HL-60 (cell line): ENCODE measurements around the gene ANXA3.

ENCODE experiments used
- DNase-seq, 2 experiments: peaks; one replicate each; pipeline ENCODE4 v3.0.0-alpha.2; 2010 to 2020; ENCODE audit warnings: low read depth in 1 of 2, low spot score in 1 of 2
- H3K27ac ChIP-seq: fragments of 250-450 bp; sonication (Bioruptor Pico); replicated peaks from 2 replicates; pipeline ENCODE4 v1.5.1; 2020; ENCODE audit warnings: mild to moderate bottlenecking, moderate library complexity
- H3K27me3 ChIP-seq: fragments of 250-450 bp; sonication (Bioruptor Pico); 2 replicates; pipeline ENCODE4 v1.5.1; 2021; ENCODE audit warnings: mild to moderate bottlenecking, moderate library complexity; ENCODE audit not compliant: insufficient read depth, poor library complexity, severe bottlenecking
- H3K4me3 ChIP-seq: replicated peaks from 2 replicates; pipeline ENCODE4 v1.5.1; 2011; ENCODE audit warnings: mild to moderate bottlenecking, control low read depth, low read length; ENCODE audit not compliant: insufficient read depth
- CTCF ChIP-seq: IDR thresholded peaks from one replicate; pipeline ENCODE4 v1.5.1; 2011; ENCODE audit warnings: low read length, control low read depth, inconsistent platforms; ENCODE audit not compliant: insufficient read depth
- GABPA ChIP-seq: IDR thresholded peaks from 2 replicates; pipeline ENCODE4 v1.6.1; 2012; ENCODE audit warnings: low read depth
- POLR2AphosphoS5 ChIP-seq: IDR thresholded peaks from 2 replicates; pipeline ENCODE4 v1.6.1; 2012; ENCODE audit warnings: low read depth
- REST ChIP-seq: IDR thresholded peaks from 2 replicates; pipeline ENCODE4 v1.6.1; 2012; ENCODE audit warnings: low read depth; ENCODE audit not compliant: insufficient replicate concordance
- SPI1 ChIP-seq: IDR thresholded peaks from 2 replicates; pipeline ENCODE4 v1.6.1; 2012; ENCODE audit warnings: low read depth, mild to moderate bottlenecking, borderline replicate concordance

ANXA3 gene

DNA sequence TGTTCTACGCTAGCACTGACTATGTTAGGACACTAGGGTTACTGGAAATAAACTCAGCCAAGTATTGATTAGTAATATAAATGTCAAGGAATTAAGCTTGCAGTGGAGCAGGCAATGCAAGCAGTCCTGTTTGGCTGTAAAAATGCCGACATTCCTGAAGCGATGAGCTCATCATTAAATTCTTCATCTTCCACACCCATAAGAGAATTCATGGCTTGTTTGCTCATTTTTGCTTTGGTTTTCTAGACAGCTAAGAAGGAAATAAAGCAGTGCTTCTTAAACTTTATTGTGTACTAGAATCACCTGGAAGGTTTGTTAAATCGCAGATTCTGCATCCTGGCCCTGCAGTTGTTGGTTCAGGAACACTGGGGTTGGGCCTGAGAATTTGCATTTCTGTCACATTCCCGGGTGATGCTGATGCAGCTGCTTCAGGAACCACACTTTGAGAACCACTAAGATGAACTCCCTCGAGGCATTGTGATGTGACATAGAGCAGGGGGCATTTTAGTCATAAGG is 17.8 kb downstream of the ANXA3 start:
- DNase-seq: no peak
- TF ChIP-seq CTCF (no peak), SPI1 (no peak), POLR2AphosphoS5 (no peak), REST (no peak), GABPA (no peak)
- no peak overlapping the region for H3K27ac ChIP-seq
- no peaks in the 10 kb centered on the region for H3K27me3 ChIP-seq
- H3K4me3 ChIP-seq: no peak overlapping the region

DNA sequence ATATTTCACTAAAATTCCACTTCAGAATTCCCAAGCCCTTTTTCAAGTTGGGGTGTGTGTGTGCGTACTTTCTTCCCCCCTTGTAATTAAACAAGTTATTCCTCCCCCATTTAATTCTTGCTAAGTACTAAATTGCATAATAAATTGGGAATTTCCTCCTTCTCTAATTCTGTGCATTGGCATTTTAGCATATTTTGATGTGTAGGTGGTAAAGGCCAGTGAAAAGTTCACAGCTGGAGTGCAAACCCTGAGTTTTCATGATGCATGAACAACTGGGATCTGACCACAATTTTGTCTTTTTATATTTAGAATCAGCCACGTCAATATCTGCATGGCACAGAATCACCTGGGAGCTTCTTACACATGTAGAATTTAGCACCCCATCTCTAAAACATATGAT is 18.5 kb downstream of the ANXA3 start:
- TF ChIP-seq GABPA (no peak), CTCF (no peak)
- H3K27ac ChIP-seq: no peak overlapping the region

GRCh38 chr4:78571804-78572203 is 20.2 kb downstream of the ANXA3 start:
- no peak for TF ChIP-seq SPI1
- Histone ChIP-seq H3K27me3 (no peaks in the 10 kb centered on the region), H3K27ac (no peak overlapping the region), H3K4me3 (no peak overlapping the region)
- DNase-seq: no peak

More for the DNA sequence above, 18.5 kb downstream of the ANXA3 start:
- Histone ChIP-seq H3K27me3 (no peaks in the 10 kb centered on the region), H3K4me3 (no peak overlapping the region)
- DNase-seq: no peak

DNA sequence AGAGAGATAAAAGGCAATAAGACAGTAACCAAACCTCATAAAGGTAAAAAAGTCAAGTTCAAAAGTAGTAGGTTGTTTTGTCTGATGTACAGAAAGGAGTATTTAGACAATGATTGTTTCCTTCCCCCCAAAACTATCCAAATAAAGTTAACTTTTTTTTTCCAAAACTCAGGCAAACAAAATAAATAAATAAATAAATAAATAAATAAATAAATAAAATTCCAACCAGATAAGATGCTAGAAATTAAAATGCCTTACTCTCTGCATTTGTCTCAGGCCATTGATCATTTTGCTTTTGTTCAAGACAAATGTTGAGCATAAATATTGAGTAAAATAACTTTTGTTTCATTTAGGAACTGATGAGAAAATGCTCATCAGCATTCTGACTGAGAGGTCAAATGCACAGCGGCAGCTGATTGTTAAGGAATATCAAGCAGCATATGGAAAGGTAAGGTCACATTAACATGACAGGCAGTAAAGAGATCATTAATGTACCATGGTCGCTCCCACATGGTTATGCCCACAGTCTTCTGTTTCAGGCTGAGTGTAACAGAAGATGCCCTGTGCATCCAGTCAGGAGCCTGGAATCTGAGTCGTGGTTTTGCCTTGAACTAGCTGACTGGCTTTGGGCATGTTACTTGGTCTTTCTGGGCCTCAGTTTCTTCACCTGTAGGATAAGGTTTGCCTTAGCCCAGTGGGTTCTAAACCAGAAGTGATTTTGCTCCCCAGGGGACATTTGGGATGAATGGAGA is 27.3 kb downstream of the ANXA3 start:
- H3K4me3 ChIP-seq: no peak overlapping the region
- no peak overlapping the region for H3K27ac ChIP-seq
- no peaks in the 10 kb centered on the region for H3K27me3 ChIP-seq
- TF ChIP-seq GABPA (no peak), CTCF (no peak), SPI1 (no peak), POLR2AphosphoS5 (no peak), REST (no peak)
- DNase-seq: no peak
